GM18502 (cell line): ENCODE data around the gene PCDHB7.
"Not testable (repeated sequence)": the region's sequence is repeated elsewhere in the genome, so short reads cannot be mapped to it uniquely, and the experiment has no call there.

Source experiments
- ATAC-seq: cut with Tn5 transposase; IDR thresholded peaks from one replicate; pipeline ENCODE4 v1.9.1; 2021; ENCODE audit warnings: mild to moderate bottlenecking; ENCODE audit not compliant: unreplicated experiment, poor library complexity

The PCDHB7 gene

GRCh38 chr5:141179371-141179770, 6.9 kb downstream of the PCDHB7 start:
- not testable (repeated sequence) for ATAC-seq

GRCh38 chr5:141179876-141180275, 7.4 kb downstream of the PCDHB7 start:
- ATAC-seq = not testable (repeated sequence)

GRCh38 chr5:141180313-141180712, 7.9 kb downstream of the PCDHB7 start:
- ATAC-seq = no peak

- ATAC-seq = no peak
Measured at GRCh38 chr5:141182248-141182647, 9.8 kb downstream of the PCDHB7 start, which contains the start of gene PCDHB16. TSS of gene PCDHB16 (plus strand) at chr5:141182387. CDS start at chr5:141182560, 173 bp downstream.

GRCh38 chr5:141184117-141184855, 11.8 kb downstream of the PCDHB7 start:
- not testable (repeated sequence) for ATAC-seq

GRCh38 chr5:141186897-141187512, 14.6 kb downstream of the PCDHB7 start, which contains the start of gene PCDHB9:
TSS of gene PCDHB9 (plus strand) at chr5:141187161. CDS start at chr5:141187319, 158 bp downstream.
- no peak for ATAC-seq

GRCh38 chr5:141188682-141189081, 16.2 kb downstream of the PCDHB7 start:
- ATAC-seq = not testable (repeated sequence)

GRCh38 chr5:141189131-141189530, 16.7 kb downstream of the PCDHB7 start:
- not testable (repeated sequence) for ATAC-seq

GRCh38 chr5:141192110-141192725, 19.8 kb downstream of the PCDHB7 start, which contains the start of gene PCDHB10:
TSS of gene PCDHB10 (plus strand) at chr5:141192353. CDS start at chr5:141192553, 200 bp downstream.
- no peak for ATAC-seq

- ATAC-seq = not testable (repeated sequence)
Measured at GRCh38 chr5:141194332-141194731, 21.9 kb downstream of the PCDHB7 start.

- ATAC-seq = no peak
Measured at GRCh38 chr5:141196363-141196762, 23.9 kb downstream of the PCDHB7 start.

GRCh38 chr5:141199359-141200235, 27.2 kb downstream of the PCDHB7 start, which contains the start of gene PCDHB11:
TSS of gene PCDHB11 (plus strand) at chr5:141199627. CDS start at chr5:141199775, 148 bp downstream.
- ATAC-seq = no peak

GRCh38 chr5:141201126-141201525, 28.7 kb downstream of the PCDHB7 start:
- ATAC-seq = not testable (repeated sequence)

GRCh38 chr5:141201646-141202045, 29.2 kb downstream of the PCDHB7 start:
- ATAC-seq = not testable (repeated sequence)

- no peak for ATAC-seq
Measured at GRCh38 chr5:141208478-141208877, 36.0 kb downstream of the PCDHB7 start, which contains the start of gene PCDHB12. TSS of gene PCDHB12 (plus strand) at chr5:141208719. CDS start at chr5:141208908, 189 bp downstream.

GRCh38 chr5:141210281-141210680, 37.8 kb downstream of the PCDHB7 start:
- ATAC-seq = not testable (repeated sequence)

GRCh38 chr5:141210849-141211248, 38.4 kb downstream of the PCDHB7 start:
- not testable (repeated sequence) for ATAC-seq

- not testable (repeated sequence) for ATAC-seq
Measured at GRCh38 chr5:141213656-141214339, 41.4 kb downstream of the PCDHB7 start, which contains the start of gene PCDHB13. TSS of gene PCDHB13 (plus strand) at chr5:141213919. CDS start at chr5:141214124, 205 bp downstream.

GRCh38 chr5:141214583-141214982, 42.1 kb downstream of the PCDHB7 start:
- not testable (repeated sequence) for ATAC-seq
